ENCODE data around the gene MGAT4A. TPM values are rescaled to one million over a fixed set of nuclear protein-coding genes. Genes with fewer than 3 reads are reported as not detected.
A peak's percentile ranks its signal among the peaks of the same experiment; 100 is the strongest.

The MGAT4A gene
- total and polyA plus RNA-seq, 8 donors: 14.1 to 72.1 (median 56.7) TPM

DNA sequence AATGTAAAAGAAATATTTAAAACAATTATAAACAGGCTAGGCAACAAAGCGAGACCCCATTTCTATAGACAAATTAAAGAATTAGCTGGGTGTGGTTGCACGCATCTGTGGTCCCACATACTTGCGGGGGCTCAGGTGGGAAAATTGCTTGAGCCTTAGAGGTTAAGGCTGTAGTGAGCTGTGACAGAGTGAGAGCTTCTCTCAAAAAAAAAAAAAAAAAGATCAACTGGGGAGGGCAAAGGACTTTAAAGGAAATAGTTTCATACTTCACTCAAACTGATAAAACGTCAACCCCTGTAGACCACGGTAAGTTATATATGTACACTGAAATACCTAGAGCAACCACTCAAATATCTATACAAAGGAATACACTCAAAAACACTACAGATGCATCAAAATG, 37.5 kb downstream of the MGAT4A start:
- Histone ChIP-seq H3K27me3 (no peaks in the 10 kb centered on the region), H3K4me1 (peaks cover 10 to 29% (median 17%) of the 10 kb centered on the region in 3 donors), H3K9me3 (no peaks in the 10 kb centered on the region), H3K36me3 (no peaks in the 10 kb centered on the region), H3K27ac (no peak overlapping the region), H3K4me3 (no peak overlapping the region)
- FAIRE-seq (no peak), ATAC-seq (no peak), DNase-seq (no peak)
- TF ChIP-seq, protein P1, sequence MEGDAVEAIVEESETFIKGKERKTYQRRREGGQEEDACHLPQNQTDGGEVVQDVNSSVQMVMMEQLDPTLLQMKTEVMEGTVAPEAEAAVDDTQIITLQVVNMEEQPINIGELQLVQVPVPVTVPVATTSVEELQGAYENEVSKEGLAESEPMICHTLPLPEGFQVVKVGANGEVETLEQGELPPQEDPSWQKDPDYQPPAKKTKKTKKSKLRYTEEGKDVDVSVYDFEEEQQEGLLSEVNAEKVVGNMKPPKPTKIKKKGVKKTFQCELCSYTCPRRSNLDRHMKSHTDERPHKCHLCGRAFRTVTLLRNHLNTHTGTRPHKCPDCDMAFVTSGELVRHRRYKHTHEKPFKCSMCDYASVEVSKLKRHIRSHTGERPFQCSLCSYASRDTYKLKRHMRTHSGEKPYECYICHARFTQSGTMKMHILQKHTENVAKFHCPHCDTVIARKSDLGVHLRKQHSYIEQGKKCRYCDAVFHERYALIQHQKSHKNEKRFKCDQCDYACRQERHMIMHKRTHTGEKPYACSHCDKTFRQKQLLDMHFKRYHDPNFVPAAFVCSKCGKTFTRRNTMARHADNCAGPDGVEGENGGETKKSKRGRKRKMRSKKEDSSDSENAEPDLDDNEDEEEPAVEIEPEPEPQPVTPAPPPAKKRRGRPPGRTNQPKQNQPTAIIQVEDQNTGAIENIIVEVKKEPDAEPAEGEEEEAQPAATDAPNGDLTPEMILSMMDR (IDR thresholded peaks at IDR 0.05): no peak
- intact Hi-C loops (cut with DNase I): no loop called here
- WGBS, 2 donors: 86 to 89% methylated on average over 5 of the region's 5 CpGs

DNA sequence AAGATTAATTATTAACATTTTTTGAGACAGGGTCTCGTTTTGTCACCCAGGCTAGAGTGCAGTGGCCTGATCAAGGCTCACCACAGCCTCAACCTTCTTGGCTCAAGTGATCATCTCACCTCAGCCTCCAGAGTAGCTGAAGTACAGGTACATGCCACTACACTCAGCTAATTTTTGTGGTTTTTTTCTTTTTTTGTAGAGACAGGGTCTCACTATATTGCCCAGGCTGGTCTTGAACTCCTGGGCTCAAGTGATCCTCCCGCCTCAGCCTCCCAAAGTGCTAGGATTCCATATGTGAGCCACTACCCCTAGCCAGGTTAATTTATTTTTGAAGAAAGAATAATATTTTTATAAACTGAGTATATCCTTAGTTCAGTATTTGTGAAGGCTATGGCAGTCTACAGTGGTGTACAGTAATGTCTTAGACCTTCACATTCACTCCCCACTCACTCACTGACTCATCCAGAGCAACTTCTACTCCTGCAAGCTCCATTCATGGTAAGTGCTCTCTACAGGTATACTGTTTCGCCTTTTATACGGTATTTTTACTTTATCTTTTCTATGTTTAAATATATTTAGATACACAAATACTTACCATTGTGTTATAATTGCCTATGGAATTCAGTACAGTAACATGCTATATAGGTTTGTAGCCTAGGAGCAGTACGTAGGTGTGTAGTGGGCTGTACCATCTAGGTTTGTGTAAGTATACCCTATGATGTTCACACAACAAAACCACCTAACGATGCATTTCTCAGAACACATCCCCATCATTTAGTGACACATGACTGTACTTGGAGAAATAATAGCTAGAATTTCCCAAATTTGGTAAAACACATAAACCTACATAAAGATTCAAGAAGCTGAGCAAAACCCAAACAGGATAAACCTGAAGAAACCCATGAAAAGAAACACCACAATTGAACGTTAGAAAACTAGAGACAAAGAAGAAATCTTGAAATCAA, 38.6 kb downstream of the MGAT4A start:
- ATAC-seq: no peak

DNA sequence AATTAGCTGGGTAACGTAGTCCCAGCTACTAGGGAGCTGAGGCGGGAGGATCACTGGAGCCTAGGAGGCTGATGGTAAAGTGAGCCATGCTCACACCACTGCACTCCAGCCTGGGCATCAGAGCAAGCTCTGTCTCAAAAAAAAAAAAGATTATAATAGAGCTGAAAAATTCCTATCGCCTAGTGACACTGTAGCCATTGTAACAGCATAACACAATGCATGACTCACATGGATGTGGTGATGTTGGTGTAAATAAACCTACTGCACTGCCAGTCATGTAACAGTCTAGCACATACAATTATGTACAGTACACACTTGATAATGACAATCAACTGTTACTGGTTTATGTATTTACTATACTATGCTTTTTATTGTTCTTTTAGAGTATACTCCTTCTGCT, 39.6 kb downstream of the MGAT4A start:
- WGBS, 2 donors: 91 to 94% methylated on average over 3 of the region's 3 CpGs
- TF ChIP-seq, protein P1 (IDR thresholded peaks at IDR 0.05): no peak
- Histone ChIP-seq H3K36me3 (no peaks in the 10 kb centered on the region), H3K27ac (no peak overlapping the region), H3K27me3 (no peaks in the 10 kb centered on the region), H3K4me3 (no peak overlapping the region), H3K4me1 (peaks cover 6 to 27% (median 17%) of the 10 kb centered on the region in 3 donors), H3K9me3 (no peaks in the 10 kb centered on the region)
- FAIRE-seq: no peak
- peak; percentile 59 to 76 (median 62) for ATAC-seq
- intact Hi-C loops (cut with DNase I): no loop called here
- DNase-seq: no peak

More for the DNA sequence above, 38.6 kb downstream of the MGAT4A start:
- Histone ChIP-seq H3K4me3 (no peak overlapping the region), H3K36me3 (no peaks in the 10 kb centered on the region), H3K27me3 (no peaks in the 10 kb centered on the region), H3K27ac (no peak overlapping the region), H3K4me1 (peaks cover 6 to 24% (median 17%) of the 10 kb centered on the region in 3 donors), H3K9me3 (no peaks in the 10 kb centered on the region)
- intact Hi-C loops (cut with DNase I): no loop called here
- no peak for DNase-seq
- FAIRE-seq: no peak
- 75% methylated on average over 7 of the region's 7 CpGs for WGBS, 2 donors
- TF ChIP-seq, protein P1 (IDR thresholded peaks at IDR 0.05): no peak

DNA sequence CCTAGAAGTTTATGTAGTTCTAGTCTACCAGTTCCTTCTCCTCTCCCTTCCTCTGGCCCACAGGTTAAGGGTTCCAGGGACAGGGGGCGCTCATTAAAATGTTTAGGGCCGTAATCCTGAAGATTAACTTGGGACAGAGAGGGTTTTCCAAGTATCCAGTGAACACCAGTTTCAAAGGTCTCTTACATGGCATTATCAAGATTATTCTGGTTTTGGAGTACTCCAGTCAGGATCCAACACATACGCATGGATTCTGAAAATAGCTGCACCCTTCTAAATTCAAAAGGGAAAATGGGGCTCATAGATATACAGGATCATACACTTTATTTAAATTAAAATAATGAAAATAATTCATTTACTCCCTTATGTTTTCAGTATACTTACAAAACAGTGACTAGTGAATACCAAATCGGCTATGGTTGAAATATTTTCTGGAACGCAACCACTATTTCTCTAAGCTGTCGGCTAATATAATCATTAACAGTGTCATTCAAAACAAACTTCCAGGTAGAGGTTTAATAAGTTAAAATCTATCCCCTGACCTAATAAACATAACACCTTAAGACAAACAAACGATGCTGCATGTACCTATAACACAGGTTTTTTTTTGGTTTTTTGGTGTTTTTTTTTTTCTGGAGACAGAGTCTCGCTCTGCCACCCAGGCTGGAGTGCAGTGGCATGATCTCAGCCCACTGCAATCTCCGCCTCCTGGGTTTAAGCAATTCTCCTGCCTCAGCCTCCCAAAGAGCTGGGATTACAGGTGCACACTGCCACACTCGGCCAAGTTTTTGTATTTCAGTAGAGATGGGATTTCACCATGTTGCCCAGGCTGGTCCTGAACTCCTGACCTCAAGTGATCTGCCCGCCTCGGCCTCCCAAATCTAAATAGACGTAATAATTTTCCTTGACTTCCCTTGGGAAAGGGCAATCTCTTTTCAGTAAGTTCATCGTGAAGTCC, 44.7 kb downstream of the MGAT4A start:
- intact Hi-C loops (cut with DNase I): no loop called here
- H3K4me3 ChIP-seq: no peak overlapping the region
- H3K36me3 ChIP-seq: no peaks in the 10 kb centered on the region
- H3K9me3 ChIP-seq: no peaks in the 10 kb centered on the region
- DNase-seq (no peak), ATAC-seq (peak; percentile 26 to 66 (median 44)), FAIRE-seq (no peak)
- peak overlapping the region in 2 of 4 donors; percentile 33 to 37 for H3K27ac ChIP-seq
- TF ChIP-seq, protein P1 (IDR thresholded peaks at IDR 0.05): no peak
- peaks cover 8 to 22% (median 22%) of the 10 kb centered on the region in 3 donors for H3K4me1 ChIP-seq
- WGBS, 2 donors: 65 to 67% methylated on average over 14 of the region's 14 CpGs
- H3K27me3 ChIP-seq: no peaks in the 10 kb centered on the region
